ENCODE data around the gene EXOC4.
"Not testable (repeated sequence)": the region's sequence is repeated elsewhere in the genome, so short reads cannot be mapped to it uniquely, and the experiment has no call there.

Gene EXOC4

GRCh38 chr7:133987582-133987981 lies 734.7 kb downstream of the EXOC4 start:
- no peak for DNase-seq (ENCODE audit: low spot score)

- DNase-seq (ENCODE audit: low spot score) = no peak
Measured at GRCh38 chr7:133993547-133993946, 740.7 kb downstream of the EXOC4 start.

- DNase-seq (ENCODE audit: low spot score) = not testable (repeated sequence)
Measured at GRCh38 chr7:133994100-133994499, 741.2 kb downstream of the EXOC4 start.

GRCh38 chr7:133997463-133997862 lies 744.6 kb downstream of the EXOC4 start:
- DNase-seq (ENCODE audit: low spot score) = no peak

- DNase-seq (ENCODE audit: low spot score) = no peak
Measured at GRCh38 chr7:133999178-133999577, 746.3 kb downstream of the EXOC4 start.

- no peak for DNase-seq (ENCODE audit: low spot score)
Measured at GRCh38 chr7:134004829-134005505, 752.1 kb downstream of the EXOC4 start.

- no peak for DNase-seq (ENCODE audit: low spot score)
Measured at GRCh38 chr7:134009314-134010110, 756.6 kb downstream of the EXOC4 start.

- no peak for DNase-seq (ENCODE audit: low spot score)
Measured at GRCh38 chr7:134013249-134013648, 760.4 kb downstream of the EXOC4 start.

GRCh38 chr7:134014935-134015334 lies 762.1 kb downstream of the EXOC4 start:
- DNase-seq (ENCODE audit: low spot score) = no peak

GRCh38 chr7:134016223-134016941 lies 763.5 kb downstream of the EXOC4 start:
- DNase-seq (ENCODE audit: low spot score) = peak; percentile 68

- DNase-seq (ENCODE audit: low spot score) = no peak
Measured at GRCh38 chr7:134016942-134017303, 764.0 kb downstream of the EXOC4 start.

GRCh38 chr7:134018306-134018705 lies 765.4 kb downstream of the EXOC4 start:
- DNase-seq (ENCODE audit: low spot score) = peak; percentile 29

- DNase-seq (ENCODE audit: low spot score) = no peak
Measured at GRCh38 chr7:134019251-134019650, 766.4 kb downstream of the EXOC4 start.

GRCh38 chr7:134021836-134022235 lies 769.0 kb downstream of the EXOC4 start:
- no peak for DNase-seq (ENCODE audit: low spot score)

GRCh38 chr7:134022286-134022911 lies 769.5 kb downstream of the EXOC4 start:
- DNase-seq (ENCODE audit: low spot score) = no peak

GRCh38 chr7:134024739-134025138 lies 771.9 kb downstream of the EXOC4 start:
- DNase-seq (ENCODE audit: low spot score) = no peak

GRCh38 chr7:134028853-134029252 lies 776.0 kb downstream of the EXOC4 start:
- DNase-seq (ENCODE audit: low spot score) = no peak

- no peak for DNase-seq (ENCODE audit: low spot score)
Measured at GRCh38 chr7:134029743-134030142, 776.9 kb downstream of the EXOC4 start.

GRCh38 chr7:134030460-134030865 lies 777.6 kb downstream of the EXOC4 start:
- DNase-seq (ENCODE audit: low spot score) = no peak

GRCh38 chr7:134031835-134032617 lies 779.1 kb downstream of the EXOC4 start:
- DNase-seq (ENCODE audit: low spot score) = no peak

- no peak for DNase-seq (ENCODE audit: low spot score)
Measured at GRCh38 chr7:134034652-134035051, 781.8 kb downstream of the EXOC4 start.

GRCh38 chr7:134037991-134038390 lies 785.1 kb downstream of the EXOC4 start:
- DNase-seq (ENCODE audit: low spot score) = no peak

All from Ammon's horn (tissue), 1 donor.